Endothelial cell of umbilical vein (primary cell): ENCODE data around the gene PER1. TPM values are rescaled to one million over a fixed set of nuclear protein-coding genes. Genes with fewer than 3 reads are reported as not detected.
A peak's percentile ranks its signal among the peaks of the same experiment; 100 is the strongest.

Experiments used
- BruUV-seq: library from RNA; stranded (reverse); fragments of 400-500 nt; replicated peaks from 2 replicates; lab custom pipeline; 2021; lab: Mats Ljungman, UMichigan
- CTCF ChIA-PET: fragments of 300-600, 350-600 bp; sonication (Branson Sonifier 250); formaldehyde crosslinking; loops from one replicate; lab custom pipeline; 2021; ENCODE audit warnings: antibody characterized with exemption, inconsistent platforms; lab: Charles Lee
- POLR2A ChIA-PET: fragments of 300-600, 350-600 bp; sonication (Branson Sonifier 250); formaldehyde crosslinking; loops from one replicate; lab custom pipeline; 2021; ENCODE audit warnings: antibody characterized with exemption, inconsistent platforms; lab: Charles Lee
- DNase-seq: peaks from one replicate; pipeline ENCODE4 v3.0.0-alpha.2; 2011; ENCODE audit warnings: low read depth, low spot score
- FAIRE-seq: peaks from 2 replicates; lab custom pipeline; 2011; peaks lifted over from hg19 to GRCh38; lab: Jason Lieb, UNC
- H2AFZ ChIP-seq: 2 replicates; pipeline ENCODE4 v1.6.0; 2012; ENCODE audit warnings: low read depth, low read length, control low read depth, inconsistent platforms
- H3K27ac ChIP-seq: 2 replicates; pipeline ENCODE4 v1.5.1; 2011; ENCODE audit warnings: low read depth, mild to moderate bottlenecking, control low read depth, low read length, moderate library complexity; ENCODE audit not compliant: insufficient read depth
- H3K27me3 ChIP-seq, 2 experiments: 2 replicates each; pipeline versions ENCODE4 v1.6.0 to v1.6.1; 2011; ENCODE audit warnings: low read length in 2 of 2, mixed read lengths in 1 of 2; ENCODE audit not compliant: control insufficient read depth in 2 of 2, insufficient read depth in 2 of 2
- H3K36me3 ChIP-seq, 2 experiments: 2 replicates in 1 of 2; 3 replicates in 1 of 2; pipeline ENCODE4 v1.5.1; 2011; ENCODE audit warnings: low read length in 2 of 2, mild to moderate bottlenecking in 1 of 2, moderate library complexity in 1 of 2; ENCODE audit not compliant: control insufficient read depth in 2 of 2, insufficient read depth in 2 of 2; ENCODE audit errors: extremely low read depth in 1 of 2
- H3K4me1 ChIP-seq: 3 replicates; pipeline ENCODE4 v1.5.1; 2011; ENCODE audit warnings: mild to moderate bottlenecking, low read length; ENCODE audit not compliant: control insufficient read depth, insufficient read depth; ENCODE audit errors: extremely low read depth
- H3K4me2 ChIP-seq: 2 replicates; pipeline ENCODE4 v1.6.1; 2011; ENCODE audit warnings: low read length, control low read depth, mixed read lengths; ENCODE audit not compliant: insufficient read depth
- H3K4me3 ChIP-seq, 3 experiments: fragments of 200-600 bp in 1 of 3; sonication (generic), shearing (Covaris generic) in 1 of 3; replicated peaks in 1 of 3; 2 replicates each; pipeline ENCODE4 v1.5.1; 2011 to 2016; ENCODE audit warnings: control low read depth in 3 of 3, low read length in 3 of 3, mild to moderate bottlenecking in 2 of 3, inconsistent platforms in 1 of 3, low read depth in 1 of 3, moderate library complexity in 1 of 3; ENCODE audit not compliant: insufficient read depth in 1 of 3
- H3K79me2 ChIP-seq: 2 replicates; pipeline ENCODE4 v1.6.0; 2012; ENCODE audit warnings: low read length, inconsistent platforms; ENCODE audit not compliant: control insufficient read depth, insufficient read depth
- H3K9ac ChIP-seq: replicated peaks from 2 replicates; pipeline ENCODE3; 2011; ENCODE audit warnings: low read length, control low read depth; ENCODE audit not compliant: insufficient read depth; ENCODE audit errors: extremely low read depth
- H3K9me1 ChIP-seq: replicated peaks from 3 replicates; pipeline ENCODE4 v1.6.0; 2011; ENCODE audit warnings: mild to moderate bottlenecking, low read length; ENCODE audit not compliant: control insufficient read depth, insufficient read depth; ENCODE audit errors: extremely low read depth
- H3K9me3 ChIP-seq: replicated peaks from 2 replicates; pipeline ENCODE4 v1.5.1; 2012; ENCODE audit warnings: low read length, inconsistent platforms; ENCODE audit not compliant: control insufficient read depth, insufficient read depth
- H4K20me1 ChIP-seq: replicated peaks from 2 replicates; pipeline ENCODE3; 2011; ENCODE audit warnings: mild to moderate bottlenecking, low read length; ENCODE audit not compliant: control insufficient read depth, insufficient read depth; ENCODE audit errors: extremely low read depth
- CTCF ChIP-seq, 2 donors: IDR thresholded peaks; 1 replicate in 1 of 2; 2 replicates in 1 of 2; pipeline ENCODE4 v1.5.1; 2011; ENCODE audit warnings: low read length in 2 of 2, mild to moderate bottlenecking in 2 of 2, moderate library complexity in 2 of 2, control low read depth in 1 of 2, inconsistent platforms in 1 of 2, low read depth in 1 of 2; ENCODE audit not compliant: insufficient read depth in 1 of 2; ENCODE audit errors: extremely low read depth in 1 of 2
- JUN ChIP-seq: IDR thresholded peaks from 2 replicates; pipeline ENCODE4 v1.6.1; 2011; ENCODE audit warnings: borderline replicate concordance, low read depth; ENCODE audit not compliant: insufficient read length, insufficient read depth
- POLR2AphosphoS5 ChIP-seq: IDR thresholded peaks from 2 replicates; pipeline ENCODE4 v1.6.1; 2012; ENCODE audit warnings: low read depth, mild to moderate bottlenecking, control low read depth, low read length, moderate library complexity; ENCODE audit not compliant: insufficient read depth
- dilution Hi-C: fragments of 300-500 bp; cut with MboI; formaldehyde crosslinking; loops from one replicate; pipeline ENCODE4 v1.15.0; 2019; ENCODE audit warnings: low sequenced_read_pairs; ENCODE audit not compliant: extremely low pct_ligation_motif_present
- intact Hi-C: fragments of 100-400 bp; cut with micrococcal nuclease; formaldehyde crosslinking; loops from one replicate; pipeline ENCODE4 v1.10.0; 2022
- polyA plus RNA-seq, 4 experiments: library from polyadenylated mRNA; depleted of rRNA in 3 of 4; stranded (reverse) in 3 of 4; unstranded in 1 of 4; fragments of >200 nt; gene quantifications; 2 replicates each; pipeline versions ENCODE4 v1.2.1 to v1.2.3, GENCODE V29; 2011 to 2012; ENCODE audit warnings: missing spikeins in 1 of 4
- total RNA-seq: library from RNA; stranded (reverse); gene quantifications from 2 replicates; pipeline ENCODE4 v1.2.3, GENCODE V29; 2021

PER1 gene
- total and polyA plus RNA-seq, 2 donors (not counting 3 experiments of a cell fraction or from before 2014, with no cell fraction given): 12.1 to 32.1 TPM

- H3K9me3 ChIP-seq: no peaks in the 10 kb centered on the region
- H3K27me3 ChIP-seq: no peaks in the 10 kb centered on the region
- no peak overlapping the region for H2AFZ ChIP-seq
- no peaks in the 10 kb centered on the region for H3K9me1 ChIP-seq
- FAIRE-seq (peak; percentile 87), DNase-seq (peak; percentile 90)
- H3K9ac ChIP-seq: no peak overlapping the region
- peak; percentile 25 for TF ChIP-seq POLR2AphosphoS5
- TF ChIP-seq JUN: no peak
- peak; percentile 73 to 87 for TF ChIP-seq CTCF (IDR thresholded peaks at IDR 0.05; ENCODE audit: extremely low read depth in 1 of 2, insufficient read depth in 1 of 2, low read depth in 1 of 2, low read length in 2 of 2)
- POLR2A ChIA-PET: interaction anchor here (1.0 to 3.9 kb wide), 2 partner anchors 15 to 39 kb away, joined by 3 to 33 read pairs; no protein-coding TSS in a partner anchor
- intact Hi-C loops (loop anchor here (1.0 to 2.0 kb wide), 2 partner anchors 38 to 78 kb away; no protein-coding TSS in a partner anchor), dilution Hi-C loops (no loop called here)
- CTCF ChIA-PET: interaction anchor here (0.6 to 6.3 kb wide), 14 partner anchors 15 to 98 kb away, joined by 3 to 72 read pairs (median 3); partner anchors contain the start of gene HES7
- no peak overlapping the region for H3K4me2 ChIP-seq
- H3K4me3 ChIP-seq: no peak overlapping the region
- H3K4me1 ChIP-seq: peaks cover 38% of the 10 kb centered on the region
- peak overlapping the region; percentile 1 for H3K27ac ChIP-seq
- BruUV-seq: no TSS peak
- H3K36me3 ChIP-seq: peaks cover 2 to 7% of the 10 kb centered on the region in 2 experiments
- H3K79me2 ChIP-seq: peaks cover 20% of the 10 kb centered on the region
- H4K20me1 ChIP-seq: no peaks in the 10 kb centered on the region
Observed at GRCh38 chr17:8158267-8159031, 6.2 kb upstream of the PER1 start.
